GM03348 (cell line): ENCODE data around the gene PRPF4.
"Not testable (repeated sequence)": the region's sequence is repeated elsewhere in the genome, so short reads cannot be mapped to it uniquely, and the experiment has no call there.

Experiments used
- DNase-seq: peaks from one replicate; pipeline ENCODE4 v3.0.0; 2012; ENCODE audit warnings: low spot score

The PRPF4 gene

DNA sequence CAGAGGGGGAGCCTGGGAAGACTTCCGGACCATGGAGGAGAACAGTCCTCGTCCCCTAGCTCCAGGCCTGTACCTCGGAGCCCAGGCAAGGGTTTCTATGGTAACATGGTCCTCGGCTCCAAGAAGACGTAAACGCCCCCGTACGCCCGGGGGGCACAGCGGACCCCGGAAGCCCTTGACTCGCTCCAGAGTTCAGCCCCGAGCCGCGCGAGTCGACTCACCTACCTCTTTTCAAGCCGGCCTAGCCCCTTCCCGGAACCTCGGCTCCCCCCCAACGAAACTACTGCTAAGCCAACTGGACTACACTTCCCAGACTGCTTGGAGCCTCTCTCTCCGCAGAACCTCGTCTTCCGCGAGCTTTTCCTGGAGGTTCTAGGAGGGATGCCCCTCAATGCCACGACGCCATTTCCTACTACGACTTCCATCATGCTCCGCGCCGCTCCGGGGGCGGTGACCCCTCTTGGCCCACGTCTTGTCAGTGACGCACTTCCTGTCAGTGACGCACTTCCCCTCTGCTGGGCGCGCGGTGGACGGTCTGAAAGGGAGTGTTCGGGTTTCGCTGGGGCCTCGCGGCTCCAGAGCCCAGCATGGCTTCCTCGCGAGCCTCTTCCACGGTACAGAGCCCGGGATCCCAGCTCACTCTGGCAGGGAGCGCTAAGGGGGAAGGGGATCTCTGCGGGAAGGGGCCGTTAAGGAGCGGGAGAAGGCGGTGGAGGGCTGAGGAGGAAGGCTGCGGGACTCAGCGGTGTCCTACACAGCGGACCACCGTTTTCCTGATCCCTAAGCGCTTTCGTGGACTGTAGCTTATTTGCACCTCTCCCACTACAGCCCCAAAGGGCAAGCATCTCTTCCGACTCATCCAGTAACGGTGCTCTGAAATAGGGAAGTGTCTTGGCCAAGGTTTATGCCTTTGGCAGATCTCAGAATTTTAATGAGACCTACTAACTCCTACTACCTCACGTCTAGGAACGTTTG lies at the start of gene PRPF4, which contains the start of gene CDC26:
PRPF4 (plus strand) TSS at position 502 of the 975 bp plus-strand sequence; CDS start at position 588, 86 bp downstream.
CDC26 (minus strand) TSS at position 416 of the 975 bp plus-strand sequence. CDS start 3,065 bp downstream, outside the sequence.
- peak; percentile 97 for DNase-seq

DNA sequence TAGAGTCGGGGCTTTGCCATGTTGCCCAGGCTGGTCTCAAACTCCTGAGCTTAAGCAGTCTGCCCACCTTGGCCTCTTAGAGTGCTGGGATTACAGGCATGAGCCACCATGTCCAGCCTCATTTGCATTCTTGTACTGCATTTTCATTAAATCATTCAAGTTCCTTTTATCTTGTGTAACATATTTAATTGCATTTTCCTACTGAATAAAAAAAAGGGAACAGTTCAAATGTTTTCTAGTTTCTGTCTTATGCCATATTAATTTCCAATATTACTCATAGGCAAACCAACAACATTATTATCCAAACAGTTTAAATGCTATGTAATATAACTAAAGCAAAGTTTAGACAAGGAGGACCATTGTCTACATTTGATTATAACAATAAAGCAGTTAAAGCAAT lies 48.0 kb upstream of the PRPF4 start:
- no peak for DNase-seq

DNA sequence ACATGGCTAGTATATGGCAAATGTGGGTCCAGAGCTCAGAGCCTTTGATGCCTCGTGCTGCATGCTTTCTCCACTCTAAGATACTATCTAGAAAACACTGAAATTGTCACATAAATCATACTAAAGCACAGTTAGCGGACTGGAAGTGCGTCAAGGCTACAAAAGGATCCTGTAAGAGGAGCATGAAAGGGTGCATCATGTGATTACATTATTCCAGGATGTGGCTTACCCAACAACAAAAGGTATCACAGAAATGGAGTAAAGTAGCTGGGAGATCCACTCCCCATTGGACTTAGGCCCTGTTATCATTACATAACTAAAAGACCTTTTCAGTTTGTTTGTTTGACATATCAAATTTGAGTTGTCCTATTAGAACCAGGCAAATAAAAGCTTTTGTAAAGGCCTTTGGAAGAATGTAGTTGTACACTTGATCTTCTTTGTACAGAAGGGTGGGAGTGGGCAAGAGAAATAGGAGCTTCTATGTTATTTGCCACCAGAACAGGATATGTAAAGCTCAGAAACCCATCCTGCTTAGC lies 47.3 kb upstream of the PRPF4 start:
- DNase-seq = no peak

DNA sequence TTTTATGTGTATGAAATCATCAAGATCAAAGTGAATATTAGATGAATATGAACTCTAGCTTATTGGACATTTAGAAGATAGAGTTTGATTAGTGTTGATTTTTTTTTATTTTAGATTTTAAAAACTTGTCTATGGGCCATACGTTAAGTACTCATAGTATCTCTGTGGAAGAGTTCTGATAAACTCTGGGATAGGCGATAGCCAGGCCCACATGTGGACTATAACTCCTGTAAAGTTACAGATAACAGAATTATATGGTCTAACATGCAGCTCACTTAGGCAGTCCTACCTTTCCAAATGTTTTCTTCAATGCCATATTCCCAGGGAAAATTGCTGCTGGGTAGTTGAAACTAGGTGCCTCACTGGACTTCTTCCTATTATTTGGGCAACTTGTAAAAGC lies 43.8 kb upstream of the PRPF4 start:
- no peak for DNase-seq

DNA sequence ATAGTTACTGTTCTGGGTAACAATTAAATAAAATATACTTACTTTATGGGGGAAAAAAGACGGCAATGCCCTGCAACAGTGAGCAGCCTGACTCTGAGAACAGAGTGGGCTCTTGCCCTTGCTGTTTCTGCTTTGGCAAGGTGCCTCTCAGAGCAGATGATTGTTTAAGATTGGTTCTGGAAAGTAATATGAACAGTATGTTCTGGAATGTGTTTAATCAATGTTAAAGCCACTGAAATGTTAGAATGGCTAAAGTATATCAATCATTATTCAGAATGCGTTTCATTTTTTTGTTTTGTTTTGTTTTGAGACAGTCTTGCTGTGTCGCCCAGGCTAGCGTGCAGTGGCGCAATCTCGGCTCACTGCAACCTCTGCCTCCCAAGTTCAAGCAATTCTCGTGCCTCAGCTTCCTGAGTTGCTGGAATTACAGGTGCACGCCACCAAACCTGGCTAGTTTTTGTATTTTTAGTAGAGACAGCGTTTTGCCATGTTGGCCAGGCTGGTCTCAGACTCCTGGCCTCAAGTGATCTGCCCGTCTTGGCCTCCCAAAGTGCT lies 39.7 kb upstream of the PRPF4 start:
- peak; percentile 10 for DNase-seq

DNA sequence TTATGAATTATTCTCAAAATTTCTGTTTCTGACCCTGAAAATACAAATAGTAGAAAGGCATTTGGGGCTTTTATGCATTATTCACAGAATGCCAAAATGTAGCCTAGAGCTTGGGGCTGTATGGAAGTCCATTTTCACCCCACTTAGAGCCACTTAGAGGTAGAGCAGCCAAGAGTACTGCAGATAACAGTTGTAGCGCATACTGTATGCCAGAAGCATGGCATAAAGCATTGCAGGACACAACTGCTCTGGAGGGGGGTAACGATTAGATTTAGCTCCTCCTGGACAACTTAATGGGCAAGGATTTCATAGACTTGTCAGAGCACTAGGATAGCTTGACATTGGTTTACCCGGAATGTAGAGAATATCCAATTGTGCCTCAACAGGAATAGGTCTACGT lies 38.4 kb upstream of the PRPF4 start:
- no peak for DNase-seq

DNA sequence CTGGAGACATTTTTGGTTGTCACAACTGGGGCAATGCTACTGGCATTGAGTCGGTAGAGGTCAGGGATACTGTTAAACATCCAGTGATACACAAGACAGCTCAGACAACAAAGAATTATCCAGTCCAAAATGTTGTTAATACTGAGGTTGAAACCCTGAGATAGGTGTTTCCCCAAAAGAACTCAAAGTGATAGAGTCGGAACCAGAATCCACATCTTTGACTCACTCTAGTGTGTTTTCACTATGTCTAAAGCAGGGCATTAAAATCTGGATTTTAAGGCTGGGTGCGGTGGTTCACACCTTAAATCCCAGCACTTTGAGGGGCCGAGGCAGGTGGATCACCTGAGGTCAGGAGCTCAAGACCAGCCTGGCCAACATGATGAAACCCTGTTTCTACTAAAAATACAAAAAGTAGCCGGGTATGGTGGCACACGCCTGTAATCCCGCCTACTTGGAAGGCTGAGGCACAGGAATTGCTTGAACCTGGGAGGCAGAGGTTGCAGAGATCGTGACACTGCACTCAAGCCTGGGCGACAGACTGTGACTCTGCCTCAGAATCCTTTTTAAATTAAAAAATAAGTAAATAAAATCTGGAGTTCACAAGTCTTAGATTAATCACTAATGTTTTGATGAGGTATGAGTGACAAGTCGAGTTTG lies 37.1 kb upstream of the PRPF4 start:
- no peak for DNase-seq

DNA sequence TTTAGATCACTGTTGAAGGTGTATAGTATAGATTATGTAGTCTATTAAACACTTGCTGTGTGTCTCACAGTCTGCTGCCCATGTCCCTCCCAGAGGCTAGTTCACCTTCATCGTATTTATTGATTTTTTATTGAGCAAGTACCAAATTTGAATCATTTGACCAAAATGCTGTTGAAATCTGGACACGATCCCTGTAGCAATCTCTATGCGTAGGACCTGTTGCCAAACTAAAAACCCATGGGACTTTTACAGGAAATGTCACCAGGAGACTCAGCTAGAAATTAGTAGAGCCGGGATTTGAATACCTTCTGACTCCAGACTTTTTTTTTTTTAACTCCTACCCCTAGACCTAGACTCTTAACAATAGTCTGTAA lies 36.6 kb upstream of the PRPF4 start:
- no peak for DNase-seq

DNA sequence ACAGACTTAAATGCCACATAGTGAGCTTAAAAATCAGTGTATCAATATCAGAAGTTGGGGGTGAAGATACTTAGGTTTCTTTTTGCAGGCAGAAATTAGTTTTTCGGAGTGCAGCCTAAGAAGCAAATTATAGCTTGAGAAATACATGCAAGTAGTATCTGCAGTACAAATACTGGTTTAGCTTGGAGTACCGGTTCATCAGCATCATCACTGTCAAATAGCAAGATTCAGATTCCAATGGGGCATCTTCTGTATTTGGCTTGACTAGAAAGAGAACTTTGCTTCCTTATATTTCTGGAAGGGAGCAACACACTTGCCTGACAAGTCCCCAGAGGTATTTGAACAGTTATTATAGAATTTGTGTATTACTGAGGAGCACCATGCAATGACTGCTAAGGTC lies 34.3 kb upstream of the PRPF4 start:
- no peak for DNase-seq

DNA sequence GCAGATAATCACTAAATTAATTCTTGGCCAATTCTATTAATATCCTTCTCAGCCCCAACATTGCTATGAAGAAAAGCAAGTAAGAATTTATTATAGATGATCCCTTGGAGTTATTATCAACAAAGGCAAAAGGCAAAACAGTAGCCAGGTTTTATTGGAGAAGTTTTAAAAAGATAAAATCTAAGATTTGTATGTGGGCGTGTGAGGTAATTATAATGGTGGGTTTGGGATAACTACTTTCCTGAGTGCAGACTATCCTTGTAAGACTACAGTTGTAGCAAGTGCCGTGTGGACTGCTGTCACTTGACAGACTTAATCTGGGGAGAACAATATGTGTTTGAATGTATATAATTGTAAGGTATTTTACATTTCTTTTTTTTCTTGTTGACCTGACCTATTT lies 30.9 kb upstream of the PRPF4 start:
- no peak for DNase-seq

DNA sequence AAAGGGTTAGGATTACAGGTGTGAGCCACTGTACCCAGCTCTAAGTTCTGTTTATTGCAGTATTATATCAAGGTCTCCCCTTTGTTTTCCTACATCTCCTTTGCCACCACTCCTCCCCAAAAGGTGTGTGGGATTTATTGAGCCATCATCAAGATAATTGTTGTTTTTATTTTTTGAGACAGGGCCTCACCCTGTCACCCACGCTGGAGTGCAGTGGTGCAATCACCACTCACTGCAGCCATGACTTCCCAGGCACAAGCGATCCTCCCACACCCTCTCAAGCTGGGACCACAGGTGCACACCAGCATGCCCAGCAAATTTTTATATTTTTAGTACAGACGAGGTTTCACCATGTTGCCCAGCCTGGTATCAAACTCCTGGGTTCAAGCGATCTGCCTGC lies 29.6 kb upstream of the PRPF4 start:
- DNase-seq = no peak

DNA sequence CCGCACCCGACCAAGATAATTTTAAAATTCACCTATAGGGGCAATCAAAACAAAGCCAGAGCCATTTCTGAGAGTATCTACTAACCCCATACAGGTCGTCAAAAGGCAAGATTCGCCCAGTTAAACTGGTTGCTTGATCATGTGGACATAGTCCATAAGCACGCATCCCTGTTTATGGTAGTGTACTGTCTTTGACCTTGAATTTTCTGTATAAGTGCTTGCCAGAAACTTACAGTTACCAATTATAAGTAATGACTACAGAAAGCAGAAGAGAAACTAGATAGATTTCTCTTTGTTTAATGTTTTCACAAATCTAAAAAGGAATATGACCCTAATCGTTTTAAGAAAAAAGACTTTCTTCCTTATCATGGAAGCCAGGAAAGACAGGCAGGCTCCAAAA lies 28.5 kb upstream of the PRPF4 start:
- DNase-seq = no peak

DNA sequence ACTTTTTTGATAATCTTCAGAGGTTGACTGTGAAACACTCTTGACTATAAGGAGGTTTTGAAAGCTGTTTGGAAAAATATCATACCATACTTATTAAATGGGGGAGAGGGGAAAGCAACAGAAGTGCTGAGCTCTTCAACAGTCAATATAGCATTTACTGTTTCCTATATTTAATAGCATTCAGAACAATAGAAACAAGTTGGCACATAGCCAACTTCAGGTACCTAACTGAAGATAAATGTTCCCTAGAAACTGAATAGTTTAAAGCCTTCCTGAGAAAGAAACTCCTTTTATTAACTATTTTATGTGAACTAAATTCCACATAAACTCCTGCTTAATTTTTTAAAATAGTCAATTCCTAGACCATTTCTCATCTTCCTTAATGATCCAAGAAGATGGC lies 27.8 kb upstream of the PRPF4 start:
- no peak for DNase-seq

DNA sequence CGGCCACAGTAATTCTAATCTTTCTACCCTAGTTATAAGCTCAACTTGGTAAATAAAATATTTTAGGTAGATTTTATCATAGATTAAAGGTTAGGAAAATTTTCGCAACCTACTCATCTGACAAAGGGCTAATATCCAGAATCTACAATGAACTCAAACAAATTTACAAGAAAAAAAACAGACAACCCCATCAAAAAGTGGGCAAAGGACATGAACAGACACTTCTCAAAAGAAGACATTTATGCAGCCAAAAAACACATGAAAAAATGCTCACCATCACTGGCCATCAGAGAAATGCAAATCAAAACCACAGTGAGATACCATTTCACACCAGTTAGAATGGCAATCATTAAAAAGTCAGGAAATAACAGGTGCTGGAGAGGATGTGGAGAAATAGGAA lies 25.8 kb upstream of the PRPF4 start:
- DNase-seq = not testable (repeated sequence)

DNA sequence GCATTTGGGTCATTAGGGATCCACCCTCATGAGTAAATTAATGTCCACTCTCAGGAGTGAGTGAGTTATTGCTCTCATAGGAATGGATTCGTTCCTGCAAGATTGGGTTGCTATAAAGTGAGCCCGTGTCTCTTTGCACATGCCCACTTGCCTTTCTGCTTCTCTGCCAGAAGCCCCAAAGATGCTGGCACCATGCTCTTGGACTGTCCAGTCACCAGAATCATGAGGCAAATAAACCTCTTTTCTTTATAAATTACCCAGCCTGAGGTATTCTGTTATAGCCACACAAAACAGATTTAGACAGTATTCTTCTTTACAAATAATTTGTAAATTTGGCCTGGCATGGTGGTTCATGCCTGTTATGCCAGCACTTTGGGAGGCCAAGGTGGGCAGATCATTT lies 24.7 kb upstream of the PRPF4 start:
- no peak for DNase-seq

DNA sequence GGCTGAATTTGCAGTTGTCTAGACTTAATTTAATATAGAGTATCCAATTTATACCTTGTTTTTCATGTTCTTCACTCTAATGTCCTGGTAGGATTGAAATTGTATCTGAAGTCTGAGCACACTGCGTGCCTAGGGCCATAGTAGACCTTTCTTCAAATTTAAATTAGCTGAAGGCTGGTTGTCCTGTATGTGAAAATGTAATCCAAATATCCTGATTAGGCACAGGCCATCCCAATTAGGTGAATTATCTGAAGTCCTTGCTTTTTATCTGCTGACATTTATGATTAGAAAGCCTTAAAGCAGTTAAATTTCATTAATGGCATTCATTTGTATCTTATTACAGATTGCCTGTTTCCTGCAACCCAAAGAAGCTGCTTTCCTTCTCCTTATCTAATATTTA lies 20.5 kb upstream of the PRPF4 start:
- DNase-seq = no peak

DNA sequence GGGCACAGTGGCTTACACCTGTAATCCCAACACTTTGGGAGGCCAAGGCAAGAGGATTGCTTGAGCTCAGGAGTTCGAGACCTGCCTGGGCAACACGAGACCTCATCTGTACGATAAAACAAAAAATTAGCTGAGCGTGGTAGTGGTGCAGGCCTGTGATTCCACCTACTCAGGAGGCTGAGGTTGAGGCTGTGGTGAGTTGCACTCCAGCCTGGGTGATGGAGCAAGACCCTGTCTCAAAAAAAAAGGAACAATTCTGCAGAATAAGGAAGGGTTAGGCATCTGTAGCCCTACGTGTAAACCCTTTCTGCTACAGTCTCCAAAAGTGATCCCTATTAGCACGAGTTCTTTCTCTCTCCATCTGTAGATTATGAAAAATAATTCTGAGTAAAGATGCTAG lies 20.0 kb upstream of the PRPF4 start:
- no peak for DNase-seq

DNA sequence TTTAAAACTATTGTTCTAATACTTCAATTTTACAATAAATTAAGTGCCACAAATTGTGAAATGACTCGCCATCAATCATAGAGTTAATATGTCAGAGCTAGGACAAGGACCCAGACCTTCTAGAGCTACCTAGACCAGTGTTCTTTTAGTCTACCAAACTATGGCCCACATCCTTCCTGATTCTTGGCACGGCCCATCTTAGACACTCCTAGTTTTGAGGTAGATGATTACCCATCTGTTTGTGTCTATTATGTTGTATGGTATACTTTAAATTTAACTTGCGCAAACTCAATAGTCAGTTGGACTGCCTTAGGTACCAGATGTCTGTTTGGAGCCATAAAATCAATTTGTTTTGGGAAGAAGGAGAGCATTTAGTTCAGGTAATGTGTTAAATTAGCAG lies 17.6 kb upstream of the PRPF4 start:
- DNase-seq = no peak

DNA sequence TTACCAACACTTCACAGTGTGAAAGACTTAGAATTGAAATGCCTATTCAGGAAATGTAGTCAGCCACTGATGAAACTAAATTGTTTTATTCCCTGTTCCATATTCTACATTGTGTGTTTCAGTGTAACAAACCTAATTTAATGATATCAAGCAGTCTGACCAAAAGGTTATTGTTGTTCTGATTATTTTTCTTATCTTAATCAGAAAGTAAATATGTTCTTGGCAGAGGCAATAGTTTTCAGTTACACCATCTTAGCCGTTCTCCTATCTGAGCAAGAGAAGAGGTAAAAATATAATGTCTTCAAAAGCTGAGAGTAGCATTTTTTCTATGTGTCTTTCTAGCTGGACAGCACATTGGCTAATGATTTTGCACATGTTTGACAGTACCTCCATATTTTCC lies 17.2 kb upstream of the PRPF4 start:
- DNase-seq = no peak

DNA sequence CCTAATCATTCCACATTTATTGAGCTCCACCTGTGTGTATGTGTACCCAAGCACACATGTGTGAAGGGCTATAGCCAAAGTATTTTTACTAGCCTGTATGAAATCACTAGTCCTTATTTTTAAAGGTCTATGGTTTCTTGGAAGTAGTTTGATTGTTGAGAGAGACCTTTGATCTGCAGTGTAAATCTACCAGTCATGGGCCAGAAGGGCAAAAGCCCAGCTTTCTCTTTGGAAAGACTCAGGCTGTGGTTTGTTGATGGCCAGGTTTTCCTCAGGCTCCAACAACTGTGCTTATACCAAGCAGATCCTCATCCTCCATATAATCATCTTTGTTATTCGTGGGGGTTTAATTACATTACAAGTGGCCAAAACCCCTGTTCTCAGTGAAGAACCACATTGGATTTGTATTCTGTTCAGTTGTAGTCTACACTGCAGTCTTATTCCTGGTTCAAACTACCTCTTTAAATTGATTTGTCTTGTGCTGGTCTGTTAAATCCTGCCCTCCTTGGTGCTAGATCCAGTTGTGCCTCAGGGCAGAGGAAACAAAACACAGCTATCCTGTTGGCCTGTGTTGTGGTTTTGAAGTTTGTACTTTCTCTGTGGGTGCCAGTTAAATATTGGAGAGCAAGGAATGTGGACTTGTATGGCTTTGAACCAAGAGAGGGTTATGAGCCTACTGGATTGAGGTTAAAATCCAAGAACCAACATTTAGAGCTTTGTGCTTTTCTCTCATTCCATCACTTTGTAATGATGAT lies 13.4 kb upstream of the PRPF4 start:
- DNase-seq = no peak

DNA sequence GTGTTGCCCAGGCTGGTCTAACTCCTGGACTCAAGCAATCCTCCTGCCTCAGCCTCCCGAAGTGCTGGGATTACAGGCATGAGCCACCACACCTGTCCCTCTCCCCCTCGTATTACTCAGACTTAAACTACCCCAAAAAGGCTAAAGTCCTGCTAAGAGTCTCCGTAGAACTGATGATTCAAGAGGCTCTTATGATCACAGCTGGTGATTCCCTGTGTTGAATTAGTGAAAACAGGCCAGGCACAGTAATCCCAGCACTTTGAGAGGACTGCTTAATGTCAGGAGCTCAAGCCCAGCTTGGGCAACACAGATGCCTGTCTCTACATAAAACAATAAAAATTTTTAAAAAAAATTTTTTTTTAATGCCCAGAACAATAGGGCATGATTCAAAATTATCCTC lies 9.3 kb upstream of the PRPF4 start:
- no peak for DNase-seq
